Calu3 (cell line): ENCODE results near the gene CHMP5. TPM values are rescaled to one million over a fixed set of nuclear protein-coding genes. Genes with fewer than 3 reads are reported as not detected.

ENCODE experiments used
- BruUV-seq: library from RNA; stranded (reverse); fragments of 400-500 nt; replicated peaks from 2 replicates; lab custom pipeline; 2021; lab: Mats Ljungman, UMichigan
- CTCF ChIA-PET: fragments of 300-600 bp; sonication (Branson Sonifier 250); formaldehyde crosslinking; loops from one replicate; lab custom pipeline; 2022; ENCODE audit warnings: antibody characterized with exemption; lab: Charles Lee
- DNase-seq: peaks from one replicate; pipeline ENCODE4 v3.0.0; 2022
- H3K27ac Mint-ChIP-seq: one replicate; pipeline ENCODE4 v1.8.0; 2022; ENCODE audit warnings: mixed read lengths; ENCODE audit not compliant: unreplicated experiment
- H3K27me3 Mint-ChIP-seq: one replicate; pipeline ENCODE4 v1.8.0; 2022; ENCODE audit warnings: mixed read lengths; ENCODE audit not compliant: unreplicated experiment
- H3K36me3 Mint-ChIP-seq: one replicate; pipeline ENCODE4 v1.8.0; 2022; ENCODE audit warnings: mild to moderate bottlenecking, moderate library complexity, mixed read lengths; ENCODE audit not compliant: insufficient read depth, unreplicated experiment
- H3K4me1 Mint-ChIP-seq: one replicate; pipeline ENCODE4 v1.8.0; 2022; ENCODE audit warnings: mild to moderate bottlenecking, low read depth, mixed read lengths; ENCODE audit not compliant: unreplicated experiment
- H3K4me3 Mint-ChIP-seq: one replicate; pipeline ENCODE4 v1.8.0; 2022; ENCODE audit warnings: mild to moderate bottlenecking, low read depth, moderate library complexity, mixed read lengths; ENCODE audit not compliant: unreplicated experiment
- H3K9me3 Mint-ChIP-seq: one replicate; pipeline ENCODE4 v1.8.0; 2022; ENCODE audit warnings: low read depth, mixed read lengths; ENCODE audit not compliant: unreplicated experiment
- intact Hi-C: fragments of 100-400 bp; cut with micrococcal nuclease; formaldehyde crosslinking; loops from one replicate; pipeline ENCODE4 v1.10.0; 2022; ENCODE audit not compliant: unreplicated experiment
- total RNA-seq: library from RNA; stranded (reverse); gene quantifications from 2 replicates; pipeline ENCODE4 v1.2.3, GENCODE V29; 2022
- TF ChIP-seq, protein P1 (sequence below): fragments of 200-600 bp; IDR thresholded peaks from one replicate; pipeline ENCODE4 v1.8.0; 2022; ENCODE audit warnings: antibody characterized with exemption; ENCODE audit not compliant: unreplicated experiment

The CHMP5 gene
- total RNA-seq, 1 experiment from 2014 or later = 49.6 TPM

DNA sequence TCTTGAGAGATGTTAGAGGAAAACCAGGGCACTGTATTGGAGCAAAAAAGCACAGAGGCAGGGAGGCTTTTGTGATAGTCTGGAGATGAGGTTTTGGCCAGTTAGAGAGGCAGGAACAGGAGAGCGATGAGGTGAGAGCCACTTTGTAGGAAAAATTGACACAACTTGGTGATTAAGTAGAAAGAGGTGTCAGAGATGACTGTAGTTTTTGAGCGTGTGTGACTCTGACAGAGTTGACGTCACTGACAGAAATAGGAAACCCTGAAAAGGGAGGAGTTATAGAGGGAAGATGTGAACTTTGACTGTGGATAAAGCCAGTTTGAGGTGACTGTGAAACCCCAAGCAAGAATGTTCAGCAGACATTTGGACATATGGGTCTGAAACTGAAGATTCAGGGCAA lies 41.2 kb downstream of the CHMP5 start:
- TF ChIP-seq, protein P1, sequence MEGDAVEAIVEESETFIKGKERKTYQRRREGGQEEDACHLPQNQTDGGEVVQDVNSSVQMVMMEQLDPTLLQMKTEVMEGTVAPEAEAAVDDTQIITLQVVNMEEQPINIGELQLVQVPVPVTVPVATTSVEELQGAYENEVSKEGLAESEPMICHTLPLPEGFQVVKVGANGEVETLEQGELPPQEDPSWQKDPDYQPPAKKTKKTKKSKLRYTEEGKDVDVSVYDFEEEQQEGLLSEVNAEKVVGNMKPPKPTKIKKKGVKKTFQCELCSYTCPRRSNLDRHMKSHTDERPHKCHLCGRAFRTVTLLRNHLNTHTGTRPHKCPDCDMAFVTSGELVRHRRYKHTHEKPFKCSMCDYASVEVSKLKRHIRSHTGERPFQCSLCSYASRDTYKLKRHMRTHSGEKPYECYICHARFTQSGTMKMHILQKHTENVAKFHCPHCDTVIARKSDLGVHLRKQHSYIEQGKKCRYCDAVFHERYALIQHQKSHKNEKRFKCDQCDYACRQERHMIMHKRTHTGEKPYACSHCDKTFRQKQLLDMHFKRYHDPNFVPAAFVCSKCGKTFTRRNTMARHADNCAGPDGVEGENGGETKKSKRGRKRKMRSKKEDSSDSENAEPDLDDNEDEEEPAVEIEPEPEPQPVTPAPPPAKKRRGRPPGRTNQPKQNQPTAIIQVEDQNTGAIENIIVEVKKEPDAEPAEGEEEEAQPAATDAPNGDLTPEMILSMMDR = no peak
- H3K27me3 Mint-ChIP-seq = no peaks in the 10 kb centered on the region
- no peak for DNase-seq
- BruUV-seq = no TSS peak
- H3K27ac Mint-ChIP-seq = no peak overlapping the region
- no peak overlapping the region for H3K4me3 Mint-ChIP-seq
- intact Hi-C loops = no loop called here
- peaks cover 3% of the 10 kb centered on the region for H3K36me3 Mint-ChIP-seq
- H3K9me3 Mint-ChIP-seq = no peaks in the 10 kb centered on the region
- no peaks in the 10 kb centered on the region for H3K4me1 Mint-ChIP-seq
- CTCF ChIA-PET = no interaction called here

GRCh38 chr9:33307067-33307466 lies 42.2 kb downstream of the CHMP5 start:
- H3K9me3 Mint-ChIP-seq = no peaks in the 10 kb centered on the region
- TF ChIP-seq, protein P1 = no peak
- intact Hi-C loops = no loop called here
- no TSS peak for BruUV-seq
- CTCF ChIA-PET = interaction anchor here (0.5 to 0.7 kb wide), 2 partner anchors 231 to 234 kb away, joined by 4 to 6 read pairs; partner anchors contain the start of gene SMU1
- H3K27me3 Mint-ChIP-seq = no peaks in the 10 kb centered on the region
- no peak for DNase-seq
- H3K36me3 Mint-ChIP-seq = peaks cover 8% of the 10 kb centered on the region
- H3K27ac Mint-ChIP-seq = no peak overlapping the region
- H3K4me3 Mint-ChIP-seq = no peak overlapping the region
- no peaks in the 10 kb centered on the region for H3K4me1 Mint-ChIP-seq

DNA sequence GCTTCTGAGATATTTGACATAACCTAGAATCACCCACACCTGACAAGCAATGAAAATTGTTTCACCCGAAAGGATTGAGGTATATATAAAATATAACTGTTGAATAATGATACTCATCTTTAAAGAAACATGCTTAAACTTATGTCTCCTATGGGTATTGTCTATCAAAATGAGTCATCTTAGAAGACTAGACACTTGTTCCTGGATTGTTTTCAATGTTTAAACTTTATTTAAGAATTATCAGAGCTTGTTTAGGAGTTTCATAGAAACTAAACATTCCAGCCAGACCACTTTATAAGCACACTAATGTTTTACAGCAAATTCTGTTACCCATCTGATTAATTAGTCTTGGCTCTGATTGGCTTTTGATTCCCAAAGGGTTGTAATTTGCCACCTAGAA lies 45.1 kb downstream of the CHMP5 start:
- TF ChIP-seq, protein P1 = no peak
- Mint-ChIP-seq H3K27me3 (no peaks in the 10 kb centered on the region), H3K9me3 (no peaks in the 10 kb centered on the region), H3K4me3 (no peak overlapping the region), H3K27ac (no peak overlapping the region), H3K36me3 (peaks cover 16% of the 10 kb centered on the region), H3K4me1 (no peaks in the 10 kb centered on the region)
- intact Hi-C loops = no loop called here
- no TSS peak for BruUV-seq
- CTCF ChIA-PET = no interaction called here
- DNase-seq = no peak

GRCh38 chr9:33310748-33311147 lies 45.9 kb downstream of the CHMP5 start:
- H3K27ac Mint-ChIP-seq = no peak overlapping the region
- intact Hi-C loops = no loop called here
- CTCF ChIA-PET = interaction anchor here (0.7 kb wide), 1 partner anchor 93 kb away, joined by 4 read pairs; no protein-coding TSS in a partner anchor

More at GRCh38 chr9:33310748-33311147, 45.9 kb downstream of the CHMP5 start:
- Mint-ChIP-seq H3K4me3 (no peak overlapping the region), H3K4me1 (no peaks in the 10 kb centered on the region), H3K36me3 (peaks cover 23% of the 10 kb centered on the region), H3K9me3 (no peaks in the 10 kb centered on the region), H3K27me3 (no peaks in the 10 kb centered on the region)
- TF ChIP-seq, protein P1 = no peak
- no TSS peak for BruUV-seq
- DNase-seq = no peak
